GM12873 (cell line): ENCODE data around the gene EBNA1BP2.

Source experiments
- TF ChIP-seq, protein P1 (sequence below): IDR thresholded peaks from 2 replicates; pipeline ENCODE4 v1.5.1; 2012; ENCODE audit warnings: low read depth, mild to moderate bottlenecking, moderate library complexity, low read length, control low read depth; ENCODE audit not compliant: insufficient read depth; ENCODE audit errors: missing control alignments

The EBNA1BP2 gene

GRCh38 chr1:43165765-43166164 is 6.3 kb downstream of the EBNA1BP2 start:
- TF ChIP-seq, protein P1, sequence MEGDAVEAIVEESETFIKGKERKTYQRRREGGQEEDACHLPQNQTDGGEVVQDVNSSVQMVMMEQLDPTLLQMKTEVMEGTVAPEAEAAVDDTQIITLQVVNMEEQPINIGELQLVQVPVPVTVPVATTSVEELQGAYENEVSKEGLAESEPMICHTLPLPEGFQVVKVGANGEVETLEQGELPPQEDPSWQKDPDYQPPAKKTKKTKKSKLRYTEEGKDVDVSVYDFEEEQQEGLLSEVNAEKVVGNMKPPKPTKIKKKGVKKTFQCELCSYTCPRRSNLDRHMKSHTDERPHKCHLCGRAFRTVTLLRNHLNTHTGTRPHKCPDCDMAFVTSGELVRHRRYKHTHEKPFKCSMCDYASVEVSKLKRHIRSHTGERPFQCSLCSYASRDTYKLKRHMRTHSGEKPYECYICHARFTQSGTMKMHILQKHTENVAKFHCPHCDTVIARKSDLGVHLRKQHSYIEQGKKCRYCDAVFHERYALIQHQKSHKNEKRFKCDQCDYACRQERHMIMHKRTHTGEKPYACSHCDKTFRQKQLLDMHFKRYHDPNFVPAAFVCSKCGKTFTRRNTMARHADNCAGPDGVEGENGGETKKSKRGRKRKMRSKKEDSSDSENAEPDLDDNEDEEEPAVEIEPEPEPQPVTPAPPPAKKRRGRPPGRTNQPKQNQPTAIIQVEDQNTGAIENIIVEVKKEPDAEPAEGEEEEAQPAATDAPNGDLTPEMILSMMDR = no peak

DNA sequence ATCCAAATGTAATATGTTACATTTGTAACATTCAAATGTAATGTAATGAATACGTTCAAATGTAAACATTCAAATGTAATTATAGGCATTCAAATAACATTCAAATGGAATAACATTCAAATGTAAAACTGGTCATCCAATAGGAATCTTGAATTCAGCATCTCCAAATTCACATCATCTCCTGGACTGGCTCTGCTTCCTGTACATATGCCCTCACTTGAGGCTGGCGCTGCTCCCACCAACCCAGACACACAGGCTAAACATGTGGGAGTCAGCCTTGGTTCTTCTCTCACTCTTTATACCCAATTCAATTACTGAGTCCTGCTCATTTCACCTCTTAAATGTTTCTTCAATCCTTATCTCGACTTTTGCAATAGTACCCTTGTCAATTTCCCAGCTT is 6.9 kb downstream of the EBNA1BP2 start:
- TF ChIP-seq, protein P1 = no peak

- TF ChIP-seq, protein P1 = no peak
Observed at GRCh38 chr1:43156026-43156425, 16.1 kb downstream of the EBNA1BP2 start.

DNA sequence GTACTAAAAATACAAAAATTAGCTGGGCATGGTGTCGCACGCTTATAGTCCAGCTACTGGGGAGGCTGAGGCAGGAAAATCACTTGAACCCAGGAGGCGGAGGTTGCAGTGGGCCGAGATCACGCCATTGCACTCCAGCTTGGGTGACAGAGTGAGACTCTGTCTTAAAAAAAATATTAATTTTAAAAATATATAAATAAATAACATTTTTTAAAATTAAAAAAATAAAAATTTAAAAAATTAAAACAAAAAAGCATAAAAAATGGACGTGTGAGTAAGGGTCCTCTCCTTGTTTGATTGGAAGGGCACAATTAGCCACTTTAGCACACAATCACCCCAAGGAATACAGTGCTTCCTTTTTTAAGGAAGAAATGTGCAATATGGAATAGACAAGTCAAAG is 18.6 kb downstream of the EBNA1BP2 start:
- TF ChIP-seq, protein P1 = no peak

DNA sequence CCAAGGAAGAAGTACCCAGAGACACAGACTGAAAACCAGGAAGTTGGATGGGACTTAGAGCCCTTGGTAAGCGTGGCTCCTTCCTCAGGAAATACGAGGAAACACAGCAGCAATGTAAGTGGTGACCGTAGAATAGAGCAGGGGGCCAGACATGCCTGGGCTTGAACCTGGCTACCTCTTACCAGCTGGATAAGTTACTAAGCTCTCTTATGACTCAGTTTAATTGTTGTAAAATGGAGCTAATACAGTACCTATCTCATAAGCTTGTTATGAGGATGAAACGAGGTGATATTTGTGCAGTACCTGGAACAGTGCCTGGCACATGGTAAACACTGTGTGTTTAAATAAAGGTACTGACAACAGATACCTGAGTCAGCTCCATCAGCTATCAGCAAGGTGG is 19.2 kb downstream of the EBNA1BP2 start:
- TF ChIP-seq, protein P1 = no peak

GRCh38 chr1:43149889-43150288 is 22.2 kb downstream of the EBNA1BP2 start:
- TF ChIP-seq, protein P1 = no peak

GRCh38 chr1:43147625-43148327 is 24.3 kb downstream of the EBNA1BP2 start:
- TF ChIP-seq, protein P1 = no peak
